ENCODE results near the gene OSBPL7. TPM values are rescaled to one million over a fixed set of nuclear protein-coding genes. Genes with fewer than 3 reads are reported as not detected.

OSBPL7 gene
- total and polyA plus RNA-seq, 2 of the 8 experiments (the other 6 are each of a cell fraction or from before 2014, with no cell fraction given), result 7.2 to 8.9 TPM

DNA sequence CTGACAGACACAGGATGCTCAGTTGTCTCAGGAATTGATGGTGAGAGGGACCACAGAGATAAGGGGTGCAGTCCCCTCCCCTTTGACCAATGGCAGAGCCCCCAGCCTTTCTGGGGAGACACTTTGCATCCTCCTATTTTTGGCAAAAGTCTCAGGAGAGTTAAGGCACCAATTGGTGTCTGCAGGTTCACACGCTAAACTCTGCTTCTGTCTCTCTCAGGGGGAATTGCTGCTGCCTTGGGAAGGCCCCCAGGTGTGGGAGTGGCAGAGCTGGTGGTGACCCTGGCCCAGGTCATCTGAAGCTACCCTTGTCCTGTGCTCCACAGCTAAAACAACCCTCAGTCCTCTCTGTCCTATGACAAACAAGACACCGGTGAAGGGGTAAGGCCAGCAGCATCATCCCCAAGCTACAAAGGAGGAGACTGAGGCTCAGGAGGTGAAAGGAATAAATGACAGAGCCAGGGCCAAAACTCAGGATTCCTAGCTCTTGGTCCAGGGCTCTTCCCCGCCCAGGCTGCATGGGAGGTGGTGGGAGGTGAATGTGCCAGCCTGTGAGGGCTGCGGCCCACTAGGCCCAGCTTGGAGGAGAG lies 20.3 kb downstream of the OSBPL7 start:
- H3K23ac ChIP-seq (ENCODE audit: insufficient read length), result no peak overlapping the region
- no peaks in the 10 kb centered on the region for H3K79me1 ChIP-seq (ENCODE audit: low read depth, low read length)
- H4K91ac ChIP-seq (replicated peaks; ENCODE audit: insufficient read length, low read length), result no peak overlapping the region
- no peak overlapping the region for H4K5ac ChIP-seq (ENCODE audit: insufficient read length, low read depth, low read length)
- no peak overlapping the region for H2BK20ac ChIP-seq (ENCODE audit: low read length)
- no peaks in the 10 kb centered on the region for H3K4me1 ChIP-seq (replicated peaks in 1 of 4; ENCODE audit: control insufficient read depth in 3 of 4, insufficient read depth in 4 of 4, low read length in 3 of 4)
- CTCF ChIA-PET (ENCODE audit: partially characterized antibody), result interaction anchor here (0.6 to 5.6 kb wide), 19 partner anchors 11 to 1897 kb away, joined by 3 to 57 read pairs (median 4); partner anchors contain the start of genes OSBPL7, SCRN2 and TBX21
- POLR2A ChIA-PET (ENCODE audit: partially characterized antibody), result interaction anchor here (1.2 kb wide), 1 partner anchor 12 kb away, joined by 5 read pairs; no protein-coding TSS in a partner anchor
- no peaks in the 10 kb centered on the region for H3K23me2 ChIP-seq (ENCODE audit: low read depth, low read length)
- no peak overlapping the region for H2BK15ac ChIP-seq (ENCODE audit: low read length)
- H3K4ac ChIP-seq (replicated peaks; ENCODE audit: insufficient read length, low read depth, low read length), result no peak overlapping the region
- H3K56ac ChIP-seq (replicated peaks; ENCODE audit: insufficient read length, low read depth, low read length), result no peak overlapping the region
- H3K14ac ChIP-seq (ENCODE audit: insufficient read length), result no peak overlapping the region
- H4K8ac ChIP-seq (ENCODE audit: extremely low read depth, insufficient read depth, low read length), result no peak overlapping the region
- no peaks in the 10 kb centered on the region for H3K9me3 ChIP-seq (ENCODE audit: insufficient read depth in 2 of 2, low read depth in 1 of 2, low read length in 1 of 2)
- H3K4me3 ChIP-seq (ENCODE audit: extremely low read depth in 1 of 4, insufficient read depth in 2 of 4, low read depth in 3 of 4, low read length in 4 of 4), result no peak overlapping the region
- FAIRE-seq (no peak), DNase-seq (ENCODE audit: low read depth in 1 of 2, low spot score in 2 of 2) (no peak)
- H2BK5ac ChIP-seq (ENCODE audit: low read depth, low read length), result no peak overlapping the region
- no peak overlapping the region for H3K9ac ChIP-seq (replicated peaks in 1 of 4; ENCODE audit: extremely low read depth in 1 of 4, low read depth in 3 of 4, low read length in 3 of 4)
- no peak overlapping the region for H2AFZ ChIP-seq (ENCODE audit: low read length)
- no peak overlapping the region for H2BK12ac ChIP-seq (ENCODE audit: low read depth, low read length)
- no peak overlapping the region for H3K18ac ChIP-seq (ENCODE audit: extremely low read depth, low read length)
- no peak overlapping the region for H2AK5ac ChIP-seq (ENCODE audit: low read depth, low read length)
- no peak overlapping the region for H3K4me2 ChIP-seq (ENCODE audit: insufficient read depth in 1 of 2, low read depth in 2 of 2, low read length in 2 of 2)
- peaks cover 0 to 2% of the 10 kb centered on the region in 2 experiments for H4K20me1 ChIP-seq (replicated peaks in 1 of 2; ENCODE audit: control insufficient read depth in 1 of 2, insufficient read depth in 2 of 2, low read length in 2 of 2)
- 84% methylated on average over 4 of the region's 4 CpGs; no CpG with 5 or more reads in 1 of the 2 experiments for WGBS, 2 experiments (ENCODE audit: extremely low coverage in 1 of 2, insufficient coverage in 1 of 2, insufficient read length in 1 of 2, insufficient replicate concordance in 2 of 2, low coverage in 1 of 2, low lambda C conversion rate in 2 of 2, missing lambda C conversion rate in 1 of 2)
- H3K79me2 ChIP-seq (ENCODE audit: control insufficient read depth in 1 of 2, insufficient read depth in 2 of 2, low read length in 2 of 2), result no peaks in the 10 kb centered on the region
- H3K27me3 ChIP-seq (replicated peaks in 1 of 4; ENCODE audit: control insufficient read depth in 3 of 4, extremely low read depth in 1 of 4, insufficient read depth in 3 of 4, low read length in 3 of 4), result no peaks in the 10 kb centered on the region
- H2BK120ac ChIP-seq (replicated peaks; ENCODE audit: low read depth, low read length), result no peak overlapping the region
- no peaks in the 10 kb centered on the region for H3K36me3 ChIP-seq (ENCODE audit: control insufficient read depth in 2 of 4, insufficient read depth in 4 of 4, low read length in 3 of 4)
- H3K27ac ChIP-seq (ENCODE audit: low read depth, low read length), result no peak overlapping the region
- TF ChIP-seq BCL11A (IDR thresholded peaks at IDR 0.05; ENCODE audit: low read depth in 2 of 2, low read length in 2 of 2) (no peak), EZH2 (IDR thresholded peaks at IDR 0.05; ENCODE audit: low read depth, low read length, severe bottlenecking) (no peak), YY1 (IDR thresholded peaks at IDR 0.05; ENCODE audit: low read depth, low read length) (no peak), POU5F1 (IDR thresholded peaks at IDR 0.05; ENCODE audit: low read depth, low read length) (no peak), CHD2 (IDR thresholded peaks at IDR 0.05; ENCODE audit: low read length) (no peak), CHD1 (IDR thresholded peaks at IDR 0.05; ENCODE audit: low read depth, low read length) (no peak), CREB1 (IDR thresholded peaks at IDR 0.05) (no peak), CEBPB (IDR thresholded peaks at IDR 0.05; ENCODE audit: low read depth, low read length) (no peak)
- TF ChIP-seq, protein P1, sequence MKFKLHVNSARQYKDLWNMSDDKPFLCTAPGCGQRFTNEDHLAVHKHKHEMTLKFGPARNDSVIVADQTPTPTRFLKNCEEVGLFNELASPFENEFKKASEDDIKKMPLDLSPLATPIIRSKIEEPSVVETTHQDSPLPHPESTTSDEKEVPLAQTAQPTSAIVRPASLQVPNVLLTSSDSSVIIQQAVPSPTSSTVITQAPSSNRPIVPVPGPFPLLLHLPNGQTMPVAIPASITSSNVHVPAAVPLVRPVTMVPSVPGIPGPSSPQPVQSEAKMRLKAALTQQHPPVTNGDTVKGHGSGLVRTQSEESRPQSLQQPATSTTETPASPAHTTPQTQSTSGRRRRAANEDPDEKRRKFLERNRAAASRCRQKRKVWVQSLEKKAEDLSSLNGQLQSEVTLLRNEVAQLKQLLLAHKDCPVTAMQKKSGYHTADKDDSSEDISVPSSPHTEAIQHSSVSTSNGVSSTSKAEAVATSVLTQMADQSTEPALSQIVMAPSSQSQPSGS (IDR thresholded peaks at IDR 0.05; ENCODE audit: low read length), result no peak
- TF ChIP-seq, protein P2, sequence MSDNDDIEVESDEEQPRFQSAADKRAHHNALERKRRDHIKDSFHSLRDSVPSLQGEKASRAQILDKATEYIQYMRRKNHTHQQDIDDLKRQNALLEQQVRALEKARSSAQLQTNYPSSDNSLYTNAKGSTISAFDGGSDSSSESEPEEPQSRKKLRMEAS (IDR thresholded peaks at IDR 0.05), result no peak
- TF ChIP-seq, protein P3, sequence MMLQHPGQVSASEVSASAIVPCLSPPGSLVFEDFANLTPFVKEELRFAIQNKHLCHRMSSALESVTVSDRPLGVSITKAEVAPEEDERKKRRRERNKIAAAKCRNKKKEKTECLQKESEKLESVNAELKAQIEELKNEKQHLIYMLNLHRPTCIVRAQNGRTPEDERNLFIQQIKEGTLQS (IDR thresholded peaks at IDR 0.05; ENCODE audit: insufficient read depth, low read depth, low read length), result no peak
